Measurements from ENCODE around the gene CDH23. TPM values are rescaled to one million over a fixed set of nuclear protein-coding genes. Genes with fewer than 3 reads are reported as not detected.

The CDH23 gene
- total and polyA plus RNA-seq, 9 of the 15 experiments (the other 6 are each of a cell fraction or from before 2014, with no cell fraction given): 0.18 to 1.2 (median 0.47) TPM

DNA sequence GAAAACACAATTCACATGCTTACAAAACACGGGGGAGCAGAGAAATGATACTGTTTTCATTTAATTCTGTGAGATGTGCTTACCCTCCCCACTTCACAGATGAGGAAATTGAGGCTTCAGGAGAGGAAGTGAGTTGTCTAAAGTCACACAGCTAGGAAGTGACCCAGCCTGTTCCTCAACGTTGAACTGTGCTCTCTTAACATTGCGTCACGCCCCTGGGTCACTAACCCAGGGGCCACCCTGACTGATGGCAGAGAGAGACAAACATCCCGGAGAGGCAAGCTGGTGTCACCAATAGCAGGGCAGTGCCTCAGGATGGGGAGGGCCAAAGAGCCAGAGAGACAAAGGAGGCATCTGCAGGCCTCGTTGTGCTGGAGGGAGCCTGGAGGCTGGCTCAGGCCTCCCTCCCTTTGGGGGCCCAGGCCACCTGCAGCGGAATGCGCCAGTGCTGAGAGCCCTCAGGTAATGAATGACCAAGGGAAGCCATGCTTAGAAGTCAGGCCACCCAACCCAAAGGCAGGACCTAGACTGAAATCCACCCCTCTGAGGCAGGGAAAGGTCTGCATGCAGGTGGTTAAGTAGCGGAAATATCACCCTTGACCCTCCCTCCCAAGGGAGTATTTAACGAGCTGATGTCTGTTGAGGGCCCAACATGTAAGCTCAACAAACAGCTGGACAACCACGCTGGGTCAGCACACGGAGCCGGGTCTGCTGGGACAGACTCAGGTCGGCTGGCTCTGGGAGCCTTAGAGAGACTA is 241.5 kb downstream of the CDH23 start (continued):
- TF ChIP-seq DACH1 (IDR thresholded peaks at IDR 0.05; ENCODE audit: partially characterized antibody) (peak; percentile 86), ZBTB26 (CRISPR knock-in tag; IDR thresholded peaks at IDR 0.05) (no peak), PKNOX1 (IDR thresholded peaks at IDR 0.05) (peak; percentile 80), RCOR1 (IDR thresholded peaks at IDR 0.05; ENCODE audit: borderline replicate concordance in 1 of 2, low read depth in 2 of 2, low read length in 2 of 2) (peak; percentile 79 to 95; a peak in 3 of 4 replicates), NBN (IDR thresholded peaks at IDR 0.05; ENCODE audit: low read depth) (no peak), ZNF143 (CRISPR knock-in tag; IDR thresholded peaks at IDR 0.05) (no peak), FIP1L1 (IDR thresholded peaks at IDR 0.05; ENCODE audit: low read depth, low read length, poor library complexity, severe bottlenecking) (no peak), ZNF224 (CRISPR knock-in tag; IDR thresholded peaks at IDR 0.05) (no peak), CTCFL (IDR thresholded peaks at IDR 0.05; ENCODE audit: borderline replicate concordance, insufficient read depth, low read depth, low read length, poor library complexity, severe bottlenecking) (no peak), CREB1 (IDR thresholded peaks at IDR 0.05) (no peak), CREB1 (CRISPR knock-in tag; IDR thresholded peaks at IDR 0.05) (no peak)
- TF ChIP-seq, protein P1, sequence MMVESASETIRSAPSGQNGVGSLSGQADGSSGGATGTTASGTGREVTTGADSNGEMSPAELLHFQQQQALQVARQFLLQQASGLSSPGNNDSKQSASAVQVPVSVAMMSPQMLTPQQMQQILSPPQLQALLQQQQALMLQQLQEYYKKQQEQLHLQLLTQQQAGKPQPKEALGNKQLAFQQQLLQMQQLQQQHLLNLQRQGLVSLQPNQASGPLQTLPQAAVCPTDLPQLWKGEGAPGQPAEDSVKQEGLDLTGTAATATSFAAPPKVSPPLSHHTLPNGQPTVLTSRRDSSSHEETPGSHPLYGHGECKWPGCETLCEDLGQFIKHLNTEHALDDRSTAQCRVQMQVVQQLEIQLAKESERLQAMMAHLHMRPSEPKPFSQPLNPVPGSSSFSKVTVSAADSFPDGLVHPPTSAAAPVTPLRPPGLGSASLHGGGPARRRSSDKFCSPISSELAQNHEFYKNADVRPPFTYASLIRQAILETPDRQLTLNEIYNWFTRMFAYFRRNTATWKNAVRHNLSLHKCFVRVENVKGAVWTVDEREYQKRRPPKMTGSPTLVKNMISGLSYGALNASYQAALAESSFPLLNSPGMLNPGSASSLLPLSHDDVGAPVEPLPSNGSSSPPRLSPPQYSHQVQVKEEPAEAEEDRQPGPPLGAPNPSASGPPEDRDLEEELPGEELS (CRISPR knock-in tag; IDR thresholded peaks at IDR 0.05; ENCODE audit: borderline replicate concordance): no peak
